A673 (cell line): Measurements from ENCODE around the gene DENND4C. TPM values are rescaled to one million over a fixed set of nuclear protein-coding genes. Genes with fewer than 3 reads are reported as not detected.

ENCODE experiments used
- BruUV-seq: library from RNA; stranded (reverse); fragments of 400-500 nt; replicated peaks from 2 replicates; lab custom pipeline; 2021; lab: Mats Ljungman, UMichigan
- CTCF ChIA-PET: fragments of 300-600 bp; sonication (Branson Sonifier 250); formaldehyde crosslinking; loops from one replicate; lab custom pipeline; 2022; ENCODE audit warnings: antibody characterized with exemption; lab: Charles Lee
- POLR2A ChIA-PET: fragments of 300-600 bp; sonication (Branson Sonifier 250); formaldehyde crosslinking; loops from one replicate; lab custom pipeline; 2022; ENCODE audit warnings: antibody characterized with exemption; ENCODE audit not compliant: low non-redundant PET; lab: Charles Lee
- DNase-seq: peaks from one replicate; pipeline ENCODE4 v3.0.0-alpha.2; 2015; ENCODE audit warnings: low spot score
- H3K27ac ChIP-seq: fragments of 200-600 bp; sonication (generic); 2 replicates; pipeline ENCODE4 v1.5.1; 2016; ENCODE audit warnings: mixed run types, low read depth, mild to moderate bottlenecking, mixed read lengths, antibody characterized with exemption, low read length; ENCODE audit not compliant: poor library complexity, severe bottlenecking
- H3K27me3 ChIP-seq: fragments of 200-600 bp; sonication (generic); replicated peaks from 2 replicates; pipeline ENCODE4 v1.6.1; 2017; ENCODE audit warnings: mixed run types, low read depth, mild to moderate bottlenecking, mixed read lengths, antibody characterized with exemption, low read length; ENCODE audit not compliant: insufficient read depth, poor library complexity
- H3K36me3 ChIP-seq: fragments of 200-600 bp; sonication (generic); 2 replicates; pipeline ENCODE4 v1.6.1; 2016; ENCODE audit warnings: mixed run types, mild to moderate bottlenecking, mixed read lengths, antibody characterized with exemption, low read length; ENCODE audit not compliant: insufficient read depth, poor library complexity, severe bottlenecking
- H3K4me1 ChIP-seq: fragments of 200-600 bp; sonication (generic); 2 replicates; pipeline ENCODE4 v1.6.1; 2017; ENCODE audit warnings: mixed run types, mild to moderate bottlenecking, mixed read lengths, antibody characterized with exemption, low read length; ENCODE audit not compliant: insufficient read depth, poor library complexity, severe bottlenecking
- H3K4me3 ChIP-seq: fragments of 200-600 bp; sonication (generic); 2 replicates; pipeline ENCODE4 v1.5.1; 2016; ENCODE audit warnings: low read depth, mixed run types, mild to moderate bottlenecking, mixed read lengths, low read length; ENCODE audit not compliant: poor library complexity, severe bottlenecking
- H3K9me3 ChIP-seq: fragments of 200-600 bp; sonication (generic); 2 replicates; pipeline ENCODE4 v1.6.1; 2016; ENCODE audit warnings: mixed run types, low read depth, mild to moderate bottlenecking, mixed read lengths, antibody characterized with exemption, low read length; ENCODE audit not compliant: poor library complexity, severe bottlenecking
- EZH2 ChIP-seq: fragments of 200-600 bp; sonication (generic); IDR thresholded peaks from 2 replicates; pipeline ENCODE4 v1.6.1; 2017; ENCODE audit warnings: borderline replicate concordance, low read depth, mild to moderate bottlenecking, mixed read lengths, antibody characterized with exemption, low read length; ENCODE audit not compliant: poor library complexity, severe bottlenecking
- intact Hi-C: fragments of 100-400 bp; cut with micrococcal nuclease; formaldehyde crosslinking; loops from one replicate; pipeline ENCODE4 v1.10.0; 2022; ENCODE audit not compliant: unreplicated experiment
- total RNA-seq: library from RNA; stranded (reverse); gene quantifications from 2 replicates; pipeline ENCODE4 v1.2.3, GENCODE V29; 2021
- TF ChIP-seq, protein P1 (sequence below): fragments of 300-800, 200-600 bp; sonication (generic); conservative IDR thresholded peaks from 2 replicates; pipeline ENCODE4 v1.5.1; 2017; ENCODE audit warnings: low read depth, mild to moderate bottlenecking, antibody characterized with exemption, low read length, moderate library complexity, mixed read lengths

DENND4C gene
- total RNA-seq, 1 experiment from 2014 or later, result 13.9 TPM

DNA sequence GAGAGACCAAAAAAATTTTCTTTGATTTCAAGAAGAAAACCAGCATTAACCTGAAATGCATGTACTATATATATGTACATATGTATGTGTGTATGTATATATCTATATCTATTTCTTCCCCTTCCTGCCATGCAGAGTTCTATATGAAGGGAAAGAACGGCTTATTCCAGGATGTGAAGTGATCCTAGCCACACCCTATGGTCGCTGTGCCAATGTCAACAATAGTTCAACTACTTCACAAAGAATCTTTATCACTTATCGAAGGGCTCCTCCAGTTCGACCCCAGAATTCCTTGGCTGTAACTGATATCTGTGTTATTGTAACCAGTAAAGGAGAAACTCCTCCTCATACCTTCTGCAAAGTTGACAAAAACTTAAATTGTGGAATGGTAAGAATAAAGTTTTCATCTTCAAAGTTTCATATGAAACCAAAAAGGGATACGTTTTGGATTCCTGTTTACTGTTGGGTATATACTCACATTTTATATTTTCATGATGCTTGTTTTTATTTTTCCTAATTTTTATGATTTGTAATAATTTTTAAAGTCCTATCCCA, 56.2 kb downstream of the DENND4C start:
- no peak for TF ChIP-seq EZH2
- TF ChIP-seq, protein P1, sequence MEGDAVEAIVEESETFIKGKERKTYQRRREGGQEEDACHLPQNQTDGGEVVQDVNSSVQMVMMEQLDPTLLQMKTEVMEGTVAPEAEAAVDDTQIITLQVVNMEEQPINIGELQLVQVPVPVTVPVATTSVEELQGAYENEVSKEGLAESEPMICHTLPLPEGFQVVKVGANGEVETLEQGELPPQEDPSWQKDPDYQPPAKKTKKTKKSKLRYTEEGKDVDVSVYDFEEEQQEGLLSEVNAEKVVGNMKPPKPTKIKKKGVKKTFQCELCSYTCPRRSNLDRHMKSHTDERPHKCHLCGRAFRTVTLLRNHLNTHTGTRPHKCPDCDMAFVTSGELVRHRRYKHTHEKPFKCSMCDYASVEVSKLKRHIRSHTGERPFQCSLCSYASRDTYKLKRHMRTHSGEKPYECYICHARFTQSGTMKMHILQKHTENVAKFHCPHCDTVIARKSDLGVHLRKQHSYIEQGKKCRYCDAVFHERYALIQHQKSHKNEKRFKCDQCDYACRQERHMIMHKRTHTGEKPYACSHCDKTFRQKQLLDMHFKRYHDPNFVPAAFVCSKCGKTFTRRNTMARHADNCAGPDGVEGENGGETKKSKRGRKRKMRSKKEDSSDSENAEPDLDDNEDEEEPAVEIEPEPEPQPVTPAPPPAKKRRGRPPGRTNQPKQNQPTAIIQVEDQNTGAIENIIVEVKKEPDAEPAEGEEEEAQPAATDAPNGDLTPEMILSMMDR, result no peak
- H3K27ac ChIP-seq, result no peak overlapping the region
- intact Hi-C loops, result no loop called here
- H3K36me3 ChIP-seq, result no peaks in the 10 kb centered on the region
- ChIA-PET CTCF (no interaction called here), POLR2A (no interaction called here)
- BruUV-seq, result no TSS peak
- H3K4me1 ChIP-seq, result no peaks in the 10 kb centered on the region
- H3K4me3 ChIP-seq, result no peak overlapping the region
- H3K27me3 ChIP-seq, result no peaks in the 10 kb centered on the region
- H3K9me3 ChIP-seq, result no peaks in the 10 kb centered on the region
- DNase-seq, result no peak

DNA sequence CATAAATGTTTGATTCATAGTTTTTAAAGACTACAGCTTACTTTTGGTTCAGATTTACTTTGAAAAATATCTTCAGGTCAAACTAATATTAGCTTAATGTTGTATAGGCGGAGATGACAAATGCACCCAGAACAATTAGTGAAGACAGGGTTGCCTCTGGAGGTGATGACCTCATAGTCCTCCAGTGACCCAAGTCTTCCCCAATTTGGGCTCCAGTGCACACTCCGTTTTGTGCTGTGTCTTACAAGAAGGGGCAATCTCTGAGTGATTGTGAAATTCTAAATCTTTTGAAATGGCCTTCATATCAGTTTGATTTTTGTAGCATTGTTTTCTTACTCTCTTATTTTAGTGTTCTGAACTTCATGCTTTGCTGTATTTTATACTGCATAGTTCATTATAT, 57.6 kb downstream of the DENND4C start:
- no peak overlapping the region for H3K27ac ChIP-seq
- no peak overlapping the region for H3K4me3 ChIP-seq
- BruUV-seq, result no TSS peak
- H3K36me3 ChIP-seq, result no peaks in the 10 kb centered on the region
- no peaks in the 10 kb centered on the region for H3K27me3 ChIP-seq
- intact Hi-C loops, result no loop called here
- no peaks in the 10 kb centered on the region for H3K9me3 ChIP-seq
- no peak for DNase-seq
- ChIA-PET POLR2A (no interaction called here), CTCF (no interaction called here)
- TF ChIP-seq, protein P1, result no peak
- TF ChIP-seq EZH2, result no peak
- H3K4me1 ChIP-seq, result no peaks in the 10 kb centered on the region

- Histone ChIP-seq H3K36me3 (no peaks in the 10 kb centered on the region), H3K4me1 (no peaks in the 10 kb centered on the region), H3K4me3 (no peak overlapping the region), H3K27ac (no peak overlapping the region), H3K9me3 (no peaks in the 10 kb centered on the region), H3K27me3 (no peaks in the 10 kb centered on the region)
- BruUV-seq, result no TSS peak
- intact Hi-C loops, result no loop called here
- ChIA-PET CTCF (no interaction called here), POLR2A (no interaction called here)
- DNase-seq, result no peak
- no peak for TF ChIP-seq EZH2
- TF ChIP-seq, protein P1, result no peak
Observed at GRCh38 chr9:19290103-19290502, 59.6 kb downstream of the DENND4C start.
